HuH-7 (cell line): ENCODE results near the gene ARHGAP6.
"Not testable (repeated sequence)": the region's sequence is repeated elsewhere in the genome, so short reads cannot be mapped to it uniquely, and the experiment has no call there.

ENCODE experiments used
- DNase-seq: peaks from one replicate; pipeline ENCODE4 v3.0.0; 2011; ENCODE audit warnings: low spot score

ARHGAP6 gene

GRCh38 chrX:11641349-11642065 lies 24.2 kb downstream of the ARHGAP6 start:
- no peak for DNase-seq

GRCh38 chrX:11640089-11640488 lies 25.6 kb downstream of the ARHGAP6 start:
- no peak for DNase-seq

GRCh38 chrX:11632732-11633131 lies 33.0 kb downstream of the ARHGAP6 start:
- DNase-seq: no peak

GRCh38 chrX:11629593-11630211 lies 36.0 kb downstream of the ARHGAP6 start:
- no peak for DNase-seq

- no peak for DNase-seq
Observed at GRCh38 chrX:11628399-11628798, 37.3 kb downstream of the ARHGAP6 start.

- no peak for DNase-seq
Observed at GRCh38 chrX:11626351-11626750, 39.4 kb downstream of the ARHGAP6 start.

- no peak for DNase-seq
Observed at GRCh38 chrX:11619441-11619840, 46.3 kb downstream of the ARHGAP6 start.

- DNase-seq: not testable (repeated sequence)
Observed at GRCh38 chrX:11614253-11614652, 51.5 kb downstream of the ARHGAP6 start.

- no peak for DNase-seq
Observed at GRCh38 chrX:11611965-11612364, 53.8 kb downstream of the ARHGAP6 start.

- no peak for DNase-seq
Observed at GRCh38 chrX:11611161-11611560, 54.6 kb downstream of the ARHGAP6 start.

- no peak for DNase-seq
Observed at GRCh38 chrX:11609109-11609508, 56.6 kb downstream of the ARHGAP6 start.

GRCh38 chrX:11606408-11606807 lies 59.3 kb downstream of the ARHGAP6 start:
- no peak for DNase-seq

- DNase-seq: no peak
Observed at GRCh38 chrX:11600578-11600977, 65.1 kb downstream of the ARHGAP6 start.

GRCh38 chrX:11597479-11597878 lies 68.2 kb downstream of the ARHGAP6 start:
- DNase-seq: no peak

- no peak for DNase-seq
Observed at GRCh38 chrX:11591723-11592346, 73.9 kb downstream of the ARHGAP6 start.

GRCh38 chrX:11589641-11590040 lies 76.1 kb downstream of the ARHGAP6 start:
- no peak for DNase-seq

- no peak for DNase-seq
Observed at GRCh38 chrX:11588097-11588496, 77.6 kb downstream of the ARHGAP6 start.

- DNase-seq: no peak
Observed at GRCh38 chrX:11585174-11585573, 80.5 kb downstream of the ARHGAP6 start.

- DNase-seq: no peak
Observed at GRCh38 chrX:11580789-11581188, 84.9 kb downstream of the ARHGAP6 start.

- DNase-seq: no peak
Observed at GRCh38 chrX:11579636-11580600, 85.8 kb downstream of the ARHGAP6 start.

GRCh38 chrX:11578301-11578700 lies 87.4 kb downstream of the ARHGAP6 start:
- not testable (repeated sequence) for DNase-seq

- DNase-seq: no peak
Observed at GRCh38 chrX:11577603-11578002, 88.1 kb downstream of the ARHGAP6 start.
